ENCODE data around the gene REPIN1. TPM values are rescaled to one million over a fixed set of nuclear protein-coding genes. Genes with fewer than 3 reads are reported as not detected.

The REPIN1 gene
- total RNA-seq, 4 donors from 2014 or later = 28.9 to 75.4 (median 31.8) TPM

DNA sequence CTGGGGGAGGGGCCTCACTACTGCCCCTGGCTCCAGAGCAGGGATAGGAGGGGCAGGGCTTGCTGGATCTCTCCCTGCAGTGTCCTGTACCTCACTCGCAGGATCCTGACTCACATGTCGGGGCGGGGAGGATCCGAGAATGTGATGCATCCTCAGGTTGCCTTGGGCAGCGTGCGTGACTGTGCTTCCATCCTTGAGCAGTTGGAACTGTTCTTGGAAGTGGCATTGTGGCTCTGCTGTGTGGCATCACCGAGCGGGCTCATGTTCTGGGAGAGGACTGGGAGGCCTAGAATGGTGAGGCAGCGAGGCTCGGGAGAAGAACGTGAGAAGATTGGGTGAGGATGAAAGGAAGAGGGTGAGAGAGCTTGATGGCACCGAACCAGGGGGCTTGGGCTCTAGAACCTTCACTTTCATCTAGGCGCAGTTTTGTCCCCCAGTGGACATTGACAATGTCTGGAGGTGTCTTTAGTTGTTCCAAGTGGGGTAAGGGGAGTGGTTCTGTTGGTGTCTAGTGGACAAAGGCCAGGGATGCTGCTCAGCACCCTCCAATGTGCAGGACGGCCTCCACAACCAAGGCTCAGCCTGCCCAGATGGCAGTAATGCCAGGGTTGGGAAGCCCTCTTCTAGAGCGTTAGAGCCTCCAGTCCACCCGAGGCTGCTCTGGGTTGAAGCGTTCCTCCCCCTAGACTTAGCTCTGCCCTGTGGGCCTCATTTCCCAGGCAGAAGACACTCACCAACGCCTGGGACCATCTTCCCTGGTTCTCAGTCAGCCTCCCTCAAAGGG lies 35.6 kb upstream of the REPIN1 start:
- TF ChIP-seq, protein P1, sequence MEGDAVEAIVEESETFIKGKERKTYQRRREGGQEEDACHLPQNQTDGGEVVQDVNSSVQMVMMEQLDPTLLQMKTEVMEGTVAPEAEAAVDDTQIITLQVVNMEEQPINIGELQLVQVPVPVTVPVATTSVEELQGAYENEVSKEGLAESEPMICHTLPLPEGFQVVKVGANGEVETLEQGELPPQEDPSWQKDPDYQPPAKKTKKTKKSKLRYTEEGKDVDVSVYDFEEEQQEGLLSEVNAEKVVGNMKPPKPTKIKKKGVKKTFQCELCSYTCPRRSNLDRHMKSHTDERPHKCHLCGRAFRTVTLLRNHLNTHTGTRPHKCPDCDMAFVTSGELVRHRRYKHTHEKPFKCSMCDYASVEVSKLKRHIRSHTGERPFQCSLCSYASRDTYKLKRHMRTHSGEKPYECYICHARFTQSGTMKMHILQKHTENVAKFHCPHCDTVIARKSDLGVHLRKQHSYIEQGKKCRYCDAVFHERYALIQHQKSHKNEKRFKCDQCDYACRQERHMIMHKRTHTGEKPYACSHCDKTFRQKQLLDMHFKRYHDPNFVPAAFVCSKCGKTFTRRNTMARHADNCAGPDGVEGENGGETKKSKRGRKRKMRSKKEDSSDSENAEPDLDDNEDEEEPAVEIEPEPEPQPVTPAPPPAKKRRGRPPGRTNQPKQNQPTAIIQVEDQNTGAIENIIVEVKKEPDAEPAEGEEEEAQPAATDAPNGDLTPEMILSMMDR (IDR thresholded peaks at IDR 0.05; ENCODE audit: low read depth) = no peak

DNA sequence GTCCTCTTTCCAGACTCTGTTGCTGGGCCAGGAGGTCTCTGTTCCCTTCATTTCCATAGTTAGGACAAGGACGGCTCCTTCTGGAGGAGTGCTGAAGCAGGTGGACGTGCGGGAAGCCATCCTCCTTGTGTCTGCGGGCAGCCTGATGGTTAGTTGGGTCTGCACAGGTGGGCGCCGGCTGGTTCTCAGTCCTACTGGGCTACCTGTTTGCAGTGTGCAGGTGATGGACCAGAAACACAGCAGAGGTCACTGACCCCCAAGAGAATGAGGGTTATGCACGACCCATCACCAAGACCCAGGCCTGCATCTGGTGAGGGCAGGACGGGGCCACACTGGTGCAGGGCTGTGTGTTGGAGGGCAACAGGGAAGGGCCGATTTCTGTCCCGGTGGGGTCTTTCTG lies 35.0 kb upstream of the REPIN1 start:
- TF ChIP-seq, protein P1 (IDR thresholded peaks at IDR 0.05; ENCODE audit: low read depth) = no peak

DNA sequence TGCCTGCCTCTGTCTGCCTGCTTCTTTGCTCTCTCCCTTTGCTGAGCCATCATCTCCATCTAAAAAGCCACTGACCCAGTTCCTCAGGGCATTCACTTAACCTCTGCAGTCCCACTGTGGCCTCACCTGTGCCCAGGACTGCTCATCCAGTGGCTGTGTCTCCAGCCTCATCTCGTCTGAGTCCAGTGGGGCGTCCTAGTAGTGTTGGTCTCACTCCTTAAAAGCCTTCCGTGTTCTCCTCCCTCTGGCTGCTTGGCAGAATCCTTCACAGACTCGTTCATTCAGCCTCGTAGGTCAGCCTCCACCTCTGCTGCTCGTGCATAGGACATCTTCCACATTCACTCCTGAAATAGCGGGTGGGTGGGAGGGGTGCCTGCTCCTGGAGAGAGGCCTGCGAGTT lies 34.5 kb upstream of the REPIN1 start:
- TF ChIP-seq, protein P1 (IDR thresholded peaks at IDR 0.05; ENCODE audit: low read depth) = no peak

DNA sequence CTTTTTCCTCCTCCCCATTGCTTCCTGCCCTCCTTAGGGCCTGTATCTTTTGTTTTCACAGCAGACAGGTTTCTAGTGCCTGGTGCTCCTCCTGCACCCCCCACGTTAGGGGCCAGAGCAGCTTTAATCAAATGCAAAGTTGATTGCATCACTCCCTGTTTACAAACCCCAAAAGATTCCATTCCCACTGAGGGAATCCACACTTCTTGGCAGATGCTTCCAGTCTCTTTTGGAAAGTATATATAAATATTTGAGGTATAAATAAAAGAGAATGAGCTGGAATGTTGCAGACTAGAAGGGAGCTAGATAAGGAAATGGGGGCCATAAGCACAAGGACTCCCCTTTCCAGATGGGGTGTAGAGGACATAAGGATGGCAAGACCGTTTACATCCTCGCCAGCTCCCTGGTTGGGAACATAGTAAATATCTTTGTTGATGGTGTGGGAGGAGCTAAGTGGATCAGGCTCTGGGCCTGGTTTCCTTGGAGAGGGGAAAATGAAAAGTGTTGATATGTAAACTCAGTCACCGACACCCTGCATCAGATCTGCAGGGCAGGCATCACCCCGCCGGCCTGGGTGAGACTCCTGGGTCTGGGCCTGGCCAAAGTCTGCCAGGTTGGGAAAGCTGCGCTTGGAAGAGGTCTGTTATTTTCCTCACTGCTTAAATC lies 33.4 kb upstream of the REPIN1 start:
- TF ChIP-seq, protein P1 (IDR thresholded peaks at IDR 0.05; ENCODE audit: low read depth) = no peak

DNA sequence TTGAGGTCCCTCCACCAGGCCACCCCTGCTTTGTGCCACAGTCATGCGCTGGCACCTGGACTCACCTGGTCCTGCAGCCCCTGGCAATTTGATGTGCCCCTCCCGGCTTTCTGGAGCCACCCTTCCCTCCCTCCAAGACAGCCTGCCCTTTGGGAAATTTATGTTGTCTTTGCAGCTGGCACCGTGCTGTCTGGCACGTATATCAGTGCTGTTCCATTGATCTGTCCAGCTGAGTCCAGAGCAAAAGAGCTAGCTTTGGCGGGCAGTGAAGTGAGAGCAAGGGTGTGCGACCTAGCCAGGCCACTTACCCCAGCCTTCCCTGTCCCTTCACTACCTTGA lies 32.9 kb upstream of the REPIN1 start:
- TF ChIP-seq, protein P1 (IDR thresholded peaks at IDR 0.05; ENCODE audit: low read depth) = no peak

DNA sequence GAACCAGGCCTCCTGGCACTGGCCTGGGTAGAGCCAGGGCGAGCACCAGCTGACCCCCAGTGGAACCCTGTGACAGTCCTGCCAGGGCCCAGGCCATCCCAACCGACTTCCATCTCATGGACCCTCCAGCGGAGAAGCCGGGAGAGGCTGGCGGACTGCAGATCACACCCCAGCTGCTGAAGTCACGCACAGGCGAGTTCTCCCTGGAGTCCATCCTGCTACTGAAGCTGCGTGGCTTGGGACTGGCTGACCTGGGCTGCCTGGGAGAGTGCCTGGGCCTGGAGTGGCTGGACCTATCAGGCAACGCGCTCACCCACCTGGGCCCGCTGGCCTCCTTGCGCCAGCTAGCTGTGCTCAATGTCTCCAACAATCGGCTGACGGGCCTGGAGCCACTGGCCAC lies 31.9 kb upstream of the REPIN1 start:
- TF ChIP-seq, protein P1 (IDR thresholded peaks at IDR 0.05; ENCODE audit: low read depth) = no peak

DNA sequence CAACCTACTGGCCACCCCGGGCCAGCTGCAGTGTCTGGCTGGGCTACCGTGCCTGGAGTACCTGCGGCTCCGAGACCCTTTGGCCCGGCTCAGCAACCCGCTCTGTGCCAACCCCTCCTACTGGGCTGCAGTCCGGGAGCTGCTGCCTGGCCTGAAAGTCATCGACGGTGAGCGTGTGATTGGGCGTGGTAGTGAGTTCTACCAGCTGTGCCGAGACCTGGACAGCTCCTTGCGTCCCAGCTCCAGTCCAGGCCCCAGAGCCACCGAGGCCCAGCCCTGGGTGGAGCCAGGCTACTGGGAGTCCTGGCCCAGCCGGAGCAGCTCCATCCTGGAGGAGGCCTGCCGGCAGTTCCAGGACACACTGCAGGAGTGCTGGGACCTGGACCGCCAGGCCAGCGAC lies 31.4 kb upstream of the REPIN1 start:
- TF ChIP-seq, protein P1 (IDR thresholded peaks at IDR 0.05; ENCODE audit: low read depth) = no peak
